Right kidney (tissue), 1 donor: ENCODE measurements around the gene RAB24.
"Not testable (repeated sequence)": the region's sequence is repeated elsewhere in the genome, so short reads cannot be mapped to it uniquely, and the experiment has no call there.

Experiments used
- DNase-seq: peaks from one replicate; pipeline ENCODE4 v3.0.0-alpha.2; 2016

The RAB24 gene

DNA sequence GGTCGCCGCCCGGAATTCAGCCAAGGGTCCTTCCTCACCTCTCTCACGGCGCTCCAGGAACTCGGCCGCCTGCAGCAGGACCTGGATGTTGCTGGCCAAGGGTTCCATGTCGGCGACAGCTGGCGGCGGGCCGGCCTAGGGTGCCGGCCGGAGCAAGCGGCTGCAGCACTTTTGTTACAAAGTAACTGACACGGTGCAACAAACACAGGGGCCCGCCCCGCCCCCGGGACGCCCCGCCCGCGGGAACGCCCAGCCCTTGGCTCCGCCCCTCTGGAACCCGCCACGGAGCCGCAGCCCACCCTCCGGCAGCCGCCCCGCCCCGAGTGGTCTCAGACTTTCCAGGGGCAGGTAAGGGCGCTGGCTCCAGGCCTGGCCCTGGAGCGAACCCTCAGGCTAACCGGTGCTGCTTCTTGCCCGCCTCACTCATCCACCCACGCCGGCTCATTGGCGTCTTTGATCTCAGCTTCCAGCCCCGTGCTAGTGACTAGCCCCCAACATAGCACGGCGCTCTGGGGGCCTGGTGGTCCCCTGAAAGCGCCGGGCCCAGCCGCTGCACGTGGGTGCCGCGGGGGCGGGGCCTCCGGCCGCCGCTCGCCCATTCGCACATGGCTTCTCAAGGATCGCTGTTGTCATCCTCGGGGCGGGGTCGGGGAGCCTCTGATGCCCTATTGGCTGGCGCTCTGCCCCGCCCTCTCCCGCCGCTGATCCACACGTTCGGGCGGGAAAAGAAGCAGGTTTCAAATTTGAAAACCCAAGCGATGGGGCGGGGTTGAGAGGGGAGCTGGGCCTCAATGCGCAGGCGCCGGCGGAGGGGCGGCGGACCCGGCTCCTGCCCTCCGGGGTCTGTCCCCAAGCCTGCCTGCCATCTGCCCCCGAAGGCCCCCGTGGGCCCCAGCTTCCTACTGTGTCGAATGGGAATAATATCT is 8.5 kb upstream of the RAB24 start, which contains the start of gene MXD3:
MXD3 (minus strand) TSS at position 176 of the 926 bp plus-strand sequence; CDS start at position 108, 68 bp downstream.
- DNase-seq = peak; percentile 95

DNA sequence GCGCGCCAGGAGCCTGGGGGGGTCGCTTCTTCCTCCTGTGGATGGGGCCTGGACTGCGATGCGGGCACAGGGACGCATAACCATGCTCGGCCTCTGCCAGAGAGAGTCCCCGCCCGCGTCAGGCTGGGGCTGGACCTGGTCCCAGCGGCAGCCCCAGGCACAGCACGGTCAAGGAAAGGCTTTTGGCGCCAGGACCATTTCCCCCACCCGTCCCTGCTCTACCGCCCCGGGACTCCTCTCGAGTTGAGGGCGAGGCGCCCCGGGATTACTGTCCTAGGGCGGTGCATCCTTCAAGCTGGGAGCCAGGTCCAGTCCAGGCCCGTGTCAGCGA is 7.8 kb upstream of the RAB24 start:
- peak; percentile 76 for DNase-seq

DNA sequence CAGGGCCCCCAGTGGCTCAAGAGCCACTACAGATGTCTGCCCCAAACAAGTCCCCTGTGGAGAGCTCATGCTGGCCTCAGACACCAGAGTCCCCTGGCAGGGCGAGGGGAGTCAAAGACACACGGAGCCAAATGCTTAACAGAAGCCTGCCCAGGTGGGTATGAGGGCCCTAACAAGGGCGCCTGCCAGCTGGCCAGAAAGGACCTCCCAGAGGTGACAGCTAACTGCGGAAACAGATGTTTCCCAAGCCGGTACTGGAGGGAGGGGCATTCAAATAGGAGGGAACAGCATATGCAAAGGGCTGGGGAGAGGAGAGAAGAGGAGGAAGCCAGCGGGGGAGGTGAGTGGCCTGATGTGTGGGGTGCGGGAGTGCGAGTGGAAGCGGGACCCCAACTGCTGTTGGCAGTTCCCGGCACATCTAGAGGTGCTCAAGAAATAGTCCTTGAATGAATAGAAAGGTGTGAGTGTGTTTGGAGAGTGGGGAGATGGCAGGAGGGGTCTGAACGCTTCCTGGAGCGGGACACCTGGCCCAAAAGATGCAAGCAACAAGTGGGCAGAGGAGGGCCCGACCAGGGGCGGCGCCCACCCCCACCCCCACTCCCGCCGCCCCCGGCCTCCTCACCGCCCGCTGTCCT is 7.4 kb upstream of the RAB24 start:
- DNase-seq = no peak

DNA sequence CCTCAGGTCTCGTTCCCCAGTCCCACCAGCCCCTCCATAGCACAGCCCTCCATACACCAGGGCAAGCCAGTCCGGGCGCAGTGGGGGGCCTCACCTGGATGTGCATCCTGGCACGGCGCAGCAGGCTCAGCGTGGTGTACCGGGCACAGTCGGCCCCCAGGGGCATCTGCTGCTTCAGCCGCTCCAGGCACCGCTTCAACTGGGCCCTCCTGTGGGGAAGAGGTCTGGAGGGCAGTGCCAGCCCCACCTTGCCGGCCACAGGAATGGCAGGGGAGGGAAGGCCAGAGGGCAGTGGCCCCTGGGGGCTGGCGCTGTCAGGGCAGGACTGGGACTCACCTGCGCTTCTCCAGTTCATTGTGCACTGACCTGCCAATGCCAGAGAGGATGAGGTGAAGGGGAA is 6.8 kb upstream of the RAB24 start:
- DNase-seq = no peak

DNA sequence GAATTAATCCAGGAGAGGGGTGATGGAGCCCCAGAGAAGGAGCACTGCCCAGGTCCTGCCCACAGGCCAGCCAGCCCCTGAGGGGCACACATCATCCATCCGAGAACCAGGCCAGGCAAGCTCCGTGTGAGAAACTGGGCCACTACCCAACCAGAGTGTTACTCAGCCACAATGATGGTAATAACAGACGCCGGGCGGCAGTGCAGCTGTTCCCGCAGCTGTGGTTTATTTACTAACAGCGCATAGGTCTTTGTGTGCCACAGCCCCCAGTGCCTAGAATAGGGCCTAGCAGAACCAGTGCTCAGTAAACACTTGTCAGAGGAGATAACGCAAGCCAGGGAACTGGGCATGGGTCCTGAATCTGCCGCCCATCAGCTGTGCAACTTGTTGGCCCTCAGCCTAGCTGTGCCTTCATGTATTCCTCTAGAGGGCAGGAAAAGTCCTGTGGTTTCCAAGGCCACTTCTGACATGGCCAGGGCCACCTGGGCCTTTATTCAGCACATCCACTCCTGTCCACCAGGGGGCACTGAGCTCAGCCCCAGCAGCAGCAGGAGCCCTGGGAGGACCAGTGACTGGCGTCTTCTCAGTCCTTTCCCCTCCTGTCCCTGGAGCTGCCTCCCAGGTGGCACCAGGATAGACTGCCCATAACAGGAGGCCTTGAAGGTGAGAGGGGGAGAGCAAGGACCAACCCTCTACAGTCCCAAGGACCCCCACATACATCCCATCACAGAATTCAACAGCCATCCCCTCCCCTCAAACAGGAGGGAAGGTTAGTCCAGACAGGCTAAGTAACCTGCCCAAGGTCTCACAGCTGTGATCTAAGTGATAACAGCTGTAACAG is 6.1 kb upstream of the RAB24 start:
- peak; percentile 44 for DNase-seq

DNA sequence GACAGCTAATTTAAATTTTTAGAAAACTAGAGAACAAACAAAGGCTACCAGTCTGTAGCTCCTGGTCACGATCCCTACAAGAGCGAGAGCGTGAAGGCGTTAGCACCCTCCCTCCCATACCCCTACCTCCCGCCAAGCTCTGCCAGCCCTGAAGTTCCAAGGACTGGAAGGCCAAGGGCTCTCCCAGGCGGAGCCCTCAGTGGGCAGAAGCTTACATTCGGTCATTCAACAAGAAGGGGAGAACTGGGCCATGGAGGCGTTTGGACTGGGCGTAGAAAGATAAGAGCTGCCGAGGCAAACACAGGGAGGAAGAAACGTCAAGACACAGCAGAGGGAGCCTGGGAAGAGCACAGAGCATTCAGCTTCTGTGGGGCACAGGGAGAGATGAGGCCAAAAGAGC is 5.2 kb upstream of the RAB24 start:
- DNase-seq = no peak

DNA sequence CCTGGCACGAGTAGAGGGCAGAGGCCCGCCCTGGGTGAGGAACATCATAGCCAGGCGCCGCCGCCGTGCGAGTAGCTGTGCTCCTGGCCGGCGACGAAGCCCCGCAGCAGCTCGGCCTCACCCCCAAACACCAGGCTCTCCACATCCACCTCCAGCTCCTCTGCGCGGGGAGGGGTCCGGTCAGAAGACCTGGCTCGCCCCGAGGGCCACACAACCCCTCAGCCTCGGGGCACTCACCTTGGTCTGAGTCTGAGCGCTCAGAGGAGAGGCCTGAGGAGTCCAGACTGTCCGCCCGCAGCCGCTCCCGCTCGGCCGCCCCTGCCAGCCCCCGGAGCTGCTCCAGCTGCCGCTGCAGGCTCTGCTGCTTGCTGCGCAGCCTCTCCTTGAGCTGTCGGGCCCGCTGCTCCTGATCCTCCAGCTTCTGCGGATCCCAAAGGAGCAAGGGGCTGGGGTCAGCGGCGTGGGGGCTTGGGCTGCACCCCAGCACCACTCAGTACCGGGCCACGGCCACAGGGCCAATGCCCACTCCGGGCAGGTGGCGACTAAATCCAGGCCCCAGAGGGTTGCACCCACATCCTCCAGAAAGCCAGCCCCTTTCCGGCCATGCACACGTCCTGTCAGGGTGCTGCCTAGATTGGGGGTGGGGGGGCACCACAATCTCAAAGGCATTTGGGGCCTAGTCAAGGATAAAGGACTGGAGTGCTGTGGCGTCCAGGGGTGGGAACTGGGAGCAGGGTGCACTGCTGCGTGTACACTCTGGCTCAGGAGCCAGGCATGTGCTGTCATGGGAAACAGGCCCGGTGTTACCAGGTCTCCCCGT is 4.2 kb upstream of the RAB24 start:
- no peak for DNase-seq

DNA sequence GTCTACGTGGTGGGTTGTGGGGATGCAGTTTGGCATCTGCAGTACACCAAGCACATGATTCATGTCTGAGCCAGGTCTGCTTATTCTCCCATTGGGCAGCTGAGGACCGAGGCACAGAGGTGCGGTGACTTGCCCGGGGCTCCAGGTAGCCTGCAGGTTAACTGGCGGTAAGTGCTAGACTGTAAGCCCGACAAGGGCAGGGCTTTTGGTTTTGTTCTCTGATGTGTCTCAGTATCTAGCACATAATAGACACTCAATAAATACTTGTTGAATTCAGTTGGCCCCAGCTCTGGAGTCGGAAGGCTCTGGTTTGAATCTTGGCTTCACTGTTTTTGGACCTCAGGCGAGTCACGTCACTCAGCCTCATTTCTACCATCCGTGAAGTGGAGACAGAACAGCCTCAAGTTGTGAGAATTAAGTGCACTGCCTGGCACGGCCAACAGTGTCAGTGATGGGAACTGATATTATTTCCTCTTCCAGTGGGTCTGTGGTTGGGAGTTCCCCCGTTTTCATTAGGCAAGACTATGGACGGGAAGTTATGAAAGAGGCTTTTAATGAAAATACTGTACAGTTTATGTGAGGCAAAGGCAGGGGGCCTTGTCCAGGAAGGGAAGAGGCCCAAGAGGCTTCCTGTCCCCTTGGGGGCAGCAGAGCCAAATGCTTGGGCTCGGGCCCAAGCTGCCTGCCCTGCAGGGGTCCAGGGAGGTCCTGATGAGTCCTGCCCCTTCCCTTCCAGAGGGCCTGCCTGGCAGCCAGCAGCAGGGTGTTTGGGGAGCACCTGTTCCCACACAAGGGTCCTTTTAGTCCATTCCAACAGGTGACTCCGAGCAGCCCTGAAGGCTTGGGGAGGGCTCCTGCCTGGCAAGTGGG is 3.4 kb upstream of the RAB24 start:
- DNase-seq = no peak

DNA sequence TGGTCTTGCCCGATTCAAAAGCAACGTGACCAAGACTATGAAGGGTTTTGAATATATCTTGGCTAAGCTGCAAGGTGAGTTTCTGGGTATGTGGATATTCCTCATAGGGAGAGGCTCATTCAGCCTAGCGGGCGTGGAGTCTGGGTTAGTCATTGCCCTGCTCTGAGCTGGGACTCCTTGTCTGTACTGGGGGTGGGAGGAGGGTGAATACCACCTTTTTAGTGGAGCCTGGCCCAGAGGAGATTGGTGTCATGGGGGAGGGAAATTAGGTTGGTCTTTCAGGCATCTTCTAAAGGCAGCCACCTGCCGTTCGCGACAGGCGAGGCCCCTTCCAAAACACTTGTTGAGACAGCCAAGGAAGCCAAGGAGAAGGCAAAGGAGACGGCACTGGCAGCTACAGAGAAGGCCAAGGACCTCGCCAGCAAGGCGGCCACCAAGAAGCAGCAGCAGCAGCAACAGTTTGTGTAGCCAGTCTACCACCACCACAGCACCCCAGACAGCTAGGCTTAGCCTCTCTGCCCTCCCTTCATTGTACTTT is 2.7 kb upstream of the RAB24 start:
- not testable (repeated sequence) for DNase-seq

DNA sequence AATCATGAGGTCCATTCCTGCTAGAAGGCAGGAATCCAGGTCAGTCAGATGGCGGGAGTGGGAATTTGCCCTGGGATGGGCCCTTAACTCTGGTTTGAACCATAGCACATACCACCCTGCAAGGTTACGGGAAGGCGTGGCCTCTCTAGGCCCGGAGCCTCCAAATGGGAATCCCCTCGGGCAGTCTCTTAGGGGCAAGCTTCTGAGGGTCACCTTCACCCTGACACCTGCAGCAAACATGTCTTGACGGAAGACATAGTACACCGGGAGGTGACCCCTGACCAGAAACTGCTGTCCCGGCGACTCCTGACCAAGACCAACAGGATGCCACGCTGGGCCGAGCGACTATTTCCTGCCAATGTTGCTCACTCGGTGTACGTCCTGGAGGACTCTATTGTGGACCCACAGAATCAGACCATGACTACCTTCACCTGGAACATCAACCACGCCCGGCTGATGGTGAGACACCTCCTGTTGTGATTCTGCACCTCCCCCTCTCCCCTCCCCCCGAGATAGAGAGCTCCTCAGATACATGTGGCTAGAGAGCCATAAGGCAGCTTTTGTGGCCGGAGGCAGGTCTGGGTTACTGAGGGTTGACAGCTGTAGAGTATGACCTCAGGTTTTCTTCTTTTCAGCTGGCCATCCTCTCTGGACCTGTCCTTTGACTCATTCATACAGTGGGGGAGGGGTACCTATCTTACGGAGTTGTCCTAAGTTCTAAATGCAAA is 1.0 kb upstream of the RAB24 start:
- DNase-seq = no peak

DNA sequence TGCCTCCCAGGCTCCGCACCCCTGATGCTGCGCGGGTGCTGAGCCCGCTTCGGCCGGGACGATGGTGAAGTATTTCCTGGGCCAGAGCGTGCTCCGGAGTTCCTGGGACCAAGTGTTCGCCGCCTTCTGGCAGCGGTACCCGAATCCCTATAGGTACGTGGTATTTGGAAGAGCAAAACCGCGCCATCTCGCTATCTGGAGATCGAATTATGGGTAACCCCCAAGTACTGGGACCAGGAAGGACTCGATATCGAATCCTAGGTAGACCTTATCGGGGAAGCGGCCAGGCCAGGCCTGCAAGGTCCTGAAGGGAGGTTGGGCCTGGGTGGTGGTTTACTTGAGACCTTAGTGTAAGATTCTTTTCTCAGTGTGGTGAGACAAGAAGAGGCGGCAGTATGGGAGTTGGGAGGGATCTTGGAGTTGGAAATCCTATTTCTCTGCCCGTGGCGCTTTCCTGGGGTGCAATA is 439 bp upstream of the RAB24 start:
- no peak for DNase-seq

DNA sequence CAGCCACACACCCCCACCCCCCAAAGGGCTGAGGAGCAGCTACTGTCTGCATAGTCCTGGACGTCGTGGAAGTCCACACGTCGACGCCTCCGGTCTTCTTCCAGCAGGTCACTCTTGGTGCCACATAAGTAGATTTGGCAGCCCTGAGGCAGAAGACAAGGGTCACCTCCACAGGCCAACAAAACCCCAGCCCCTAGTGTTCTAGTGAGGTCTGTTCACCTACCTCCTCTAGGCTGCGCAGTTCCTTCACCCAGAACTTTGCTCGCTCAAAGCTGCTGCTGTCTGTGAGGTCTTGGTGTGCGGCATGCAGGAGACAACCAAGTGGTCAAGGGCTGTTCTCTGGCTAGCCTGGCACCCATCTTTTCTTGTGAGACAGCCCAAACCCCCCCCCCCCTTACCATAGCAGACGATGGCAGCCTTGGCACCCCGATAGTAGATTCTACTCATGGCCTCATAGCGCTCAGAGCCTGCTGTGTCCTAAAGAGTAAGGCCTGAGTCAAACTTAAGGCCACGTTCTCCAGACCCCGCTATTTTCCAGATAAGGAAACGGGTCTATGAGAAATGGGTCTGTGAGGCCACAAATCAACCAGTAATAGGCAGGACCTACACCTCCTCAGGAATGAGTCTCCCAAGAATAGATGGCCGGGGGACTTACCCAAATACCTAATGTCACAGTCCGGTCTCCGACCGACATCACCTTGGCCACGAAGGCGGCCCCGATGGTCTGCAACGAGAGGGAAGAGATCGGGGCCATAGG is 987 bp downstream of the RAB24 start:
- DNase-seq = no peak

DNA sequence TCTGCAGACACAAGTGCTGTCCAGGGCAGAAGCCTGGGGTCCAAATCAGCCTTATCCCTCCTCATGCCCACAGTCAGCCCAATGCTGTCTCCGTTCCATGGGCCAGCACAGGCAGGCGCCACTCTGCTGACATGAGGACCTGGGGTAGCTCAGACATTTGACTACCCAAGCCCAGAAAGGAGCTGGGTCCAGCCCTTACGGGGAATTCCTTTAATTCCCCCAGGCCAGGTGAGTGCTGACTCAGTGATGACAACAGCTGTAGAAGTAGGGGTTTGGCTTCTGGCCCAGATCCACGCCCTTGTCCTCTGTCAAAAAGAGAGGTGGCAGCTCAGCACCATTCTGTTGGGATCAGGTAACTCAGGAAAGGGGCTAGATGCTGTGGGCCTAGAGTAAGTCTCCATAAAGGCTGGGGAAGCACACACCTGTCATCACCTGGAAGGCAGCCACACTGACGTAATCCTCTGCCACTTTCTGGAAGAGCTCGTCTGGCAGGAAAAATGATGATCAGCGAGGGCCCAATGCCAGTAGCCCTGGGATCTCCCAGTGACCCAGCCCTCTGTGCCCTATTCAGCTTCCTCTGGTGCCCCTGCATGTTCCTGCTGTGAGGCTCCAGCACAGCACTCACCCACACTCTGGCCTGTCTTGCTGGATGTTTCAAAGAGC is 1.9 kb downstream of the RAB24 start:
- DNase-seq = no peak

DNA sequence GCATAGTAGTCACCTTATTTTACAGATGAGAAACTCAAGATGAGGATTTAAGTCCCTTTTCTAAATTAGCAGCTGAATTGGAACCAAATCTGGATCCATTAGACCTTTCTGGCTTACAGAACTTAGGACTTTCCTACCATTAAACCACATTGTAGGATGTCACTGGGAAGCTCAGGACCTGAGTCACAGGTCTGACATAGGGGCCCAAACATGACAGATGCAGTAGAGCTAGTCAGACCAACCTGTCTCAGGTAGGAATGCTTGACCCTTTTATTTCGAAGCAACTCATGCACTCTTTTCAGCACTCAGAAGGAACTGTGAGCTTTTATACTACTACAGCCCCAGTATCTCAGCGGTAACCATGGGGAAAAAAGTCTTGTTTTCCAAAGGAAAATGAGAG is 2.6 kb downstream of the RAB24 start:
- no peak for DNase-seq

DNA sequence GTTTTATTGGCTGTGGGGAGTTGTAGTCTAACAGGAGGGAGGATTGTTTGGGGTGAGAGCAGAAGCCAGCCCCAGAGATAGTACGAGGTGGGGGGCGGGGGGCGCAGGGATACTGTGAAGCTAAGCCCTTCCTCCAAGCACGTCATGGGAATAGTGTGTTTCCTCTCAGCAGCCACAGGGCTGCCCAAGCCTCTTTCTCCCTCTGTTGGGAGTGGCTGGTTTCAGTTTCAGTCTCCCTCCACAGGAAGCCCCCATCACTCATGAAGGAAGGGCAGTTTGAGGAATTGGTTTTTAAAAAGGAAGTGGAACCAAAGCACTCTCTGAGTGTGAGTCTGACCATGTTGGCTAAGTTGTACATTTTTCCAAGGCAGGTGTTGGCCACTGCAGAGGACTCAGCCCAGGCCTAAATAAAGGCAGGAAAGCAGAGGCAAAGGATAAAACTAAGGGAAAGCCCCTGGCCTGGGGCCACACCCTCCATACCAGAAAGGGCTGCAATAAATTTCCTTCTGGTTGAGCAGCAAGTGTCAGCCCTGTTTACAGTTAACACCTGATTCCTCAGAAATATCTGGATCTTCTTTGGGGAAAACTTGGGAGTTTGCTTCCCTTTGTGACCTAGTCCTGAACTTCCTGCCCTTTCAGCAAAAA is 3.2 kb downstream of the RAB24 start:
- DNase-seq = no peak

DNA sequence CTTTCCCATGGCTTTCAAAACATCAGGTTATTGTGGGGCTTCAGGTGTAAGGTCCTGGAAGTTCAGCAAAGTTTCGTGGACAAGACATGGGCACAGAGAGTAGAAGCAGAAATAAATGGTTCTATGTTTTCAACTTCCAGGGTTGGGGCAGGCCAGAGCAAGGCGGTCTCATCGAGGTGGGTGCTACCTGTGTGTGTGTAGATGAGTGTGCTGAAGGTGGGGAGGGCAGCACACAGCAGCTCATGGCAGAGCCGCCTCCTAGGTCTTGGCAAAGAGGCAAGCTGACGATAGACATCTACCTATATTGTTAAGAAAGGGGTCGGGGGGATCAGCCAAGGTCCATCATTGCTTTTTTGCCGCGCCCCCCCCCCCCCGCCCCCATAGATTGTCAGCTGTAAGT is 3.8 kb downstream of the RAB24 start:
- DNase-seq = no peak

DNA sequence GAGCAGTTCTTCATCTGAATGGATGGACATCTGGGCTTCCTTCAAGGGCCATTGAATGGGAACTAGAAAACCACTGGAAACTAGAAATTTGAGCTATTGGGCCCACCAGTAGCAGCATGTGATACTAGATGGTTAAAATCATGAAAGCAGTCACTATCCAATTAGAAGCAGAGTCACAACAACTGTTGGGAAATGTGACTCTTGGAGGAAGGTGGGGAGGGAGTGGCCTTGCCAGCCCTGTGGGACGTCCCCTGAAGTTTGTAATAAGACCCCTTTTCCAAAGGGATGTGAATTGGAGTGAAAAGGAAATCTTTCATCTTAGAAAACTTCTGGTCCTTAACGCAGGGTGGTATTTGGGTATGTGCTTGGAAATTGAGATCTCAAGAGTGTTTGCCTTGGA is 5.6 kb downstream of the RAB24 start:
- no peak for DNase-seq

DNA sequence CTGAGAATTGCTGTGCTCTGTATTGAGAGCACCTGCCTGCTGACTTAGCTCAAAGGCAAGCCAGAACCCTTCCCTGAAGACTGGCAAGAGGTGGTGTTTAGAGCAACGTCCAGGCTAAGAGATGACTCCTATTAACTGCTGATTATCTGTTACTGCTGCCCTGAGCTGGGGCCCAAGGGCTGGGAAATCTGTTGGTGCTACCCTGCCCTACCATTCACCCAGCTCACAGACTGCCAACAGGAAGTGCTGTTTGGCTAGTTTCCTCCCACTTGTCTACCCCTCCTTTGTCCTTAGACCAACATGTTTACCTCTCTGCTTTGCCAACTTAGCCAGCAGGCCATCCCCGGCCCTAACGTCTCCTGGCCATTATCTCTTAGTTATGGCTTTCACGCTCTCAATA is 6.9 kb downstream of the RAB24 start:
- DNase-seq = no peak
